GM19023 (cell line): Measurements from ENCODE around the gene TMEM174.
"Not testable (repeated sequence)": the region's sequence is repeated elsewhere in the genome, so short reads cannot be mapped to it uniquely, and the experiment has no call there.

Experiments used
- ATAC-seq: cut with Tn5 transposase; IDR thresholded peaks from one replicate; pipeline ENCODE4 v1.9.1; 2021; ENCODE audit warnings: mild to moderate bottlenecking, moderate library complexity; ENCODE audit not compliant: unreplicated experiment

Gene TMEM174

GRCh38 chr5:73218552-73219171 lies 45.7 kb downstream of the TMEM174 start:
- ATAC-seq = no peak

GRCh38 chr5:73219336-73219735 lies 46.3 kb downstream of the TMEM174 start:
- ATAC-seq = not testable (repeated sequence)

GRCh38 chr5:73221161-73221560 lies 48.2 kb downstream of the TMEM174 start:
- no peak for ATAC-seq

GRCh38 chr5:73221726-73222125 lies 48.7 kb downstream of the TMEM174 start:
- ATAC-seq = no peak

- ATAC-seq = no peak
Observed at GRCh38 chr5:73222173-73222572, 49.2 kb downstream of the TMEM174 start.
